Mammary epithelial cell (primary cell): Measurements from ENCODE around the gene URB1.

ENCODE experiments used
- CTCF ChIP-seq, 2 donors: IDR thresholded peaks in 1 of 2; conservative IDR thresholded peaks in 1 of 2; 2 replicates each; pipeline ENCODE4 v1.5.1; 2011 to 2012; ENCODE audit warnings: inconsistent platforms in 2 of 2, low read length in 2 of 2, mild to moderate bottlenecking in 2 of 2, control low read depth in 1 of 2, low read depth in 1 of 2; ENCODE audit not compliant: insufficient read depth in 1 of 2; ENCODE audit errors: extremely low read depth in 1 of 2
- EZH2 ChIP-seq: IDR thresholded peaks from 2 replicates; pipeline ENCODE4 v1.6.1; 2012; ENCODE audit warnings: low read length, inconsistent platforms, borderline replicate concordance

- no peak for TF ChIP-seq CTCF (conservative IDR thresholded peaks at IDR 0.05 in 1 of 2, IDR thresholded peaks at IDR 0.05 in 1 of 2; ENCODE audit: extremely low read depth in 1 of 2, insufficient read depth in 1 of 2, low read depth in 1 of 2, low read length in 2 of 2)
- no peak for TF ChIP-seq EZH2
Measured at GRCh38 chr21:32371913-32372314, 20.9 kb downstream of the URB1 start.
